D721Med (cell line): ENCODE data around the gene RARA.

Source experiments
- DNase-seq: peaks from one replicate; pipeline ENCODE4 v3.0.0; 2011; ENCODE audit warnings: low spot score; ENCODE audit not compliant: insufficient read length
- FAIRE-seq: peaks from 2 replicates; lab custom pipeline; 2011; peaks lifted over from hg19 to GRCh38; lab: Jason Lieb, UNC
- CTCF ChIP-seq: IDR thresholded peaks from 2 replicates; pipeline ENCODE4 v1.5.1; 2012; ENCODE audit warnings: mild to moderate bottlenecking, control low read depth; ENCODE audit not compliant: insufficient read depth; ENCODE audit errors: missing control alignments

RARA gene

GRCh38 chr17:40340880-40341807 is 32.2 kb downstream of the RARA start:
- DNase-seq = no peak

GRCh38 chr17:40341808-40342503 is 33.0 kb downstream of the RARA start:
- FAIRE-seq = no peak
- DNase-seq = peak; percentile 76
- no peak for TF ChIP-seq CTCF

More at GRCh38 chr17:40340880-40341807, 32.2 kb downstream of the RARA start:
- no peak for FAIRE-seq
- no peak for TF ChIP-seq CTCF

- DNase-seq (no peak), FAIRE-seq (no peak)
- no peak for TF ChIP-seq CTCF
Observed at GRCh38 chr17:40342504-40343218, 33.7 kb downstream of the RARA start.

GRCh38 chr17:40343219-40344119 is 34.5 kb downstream of the RARA start:
- DNase-seq (peak; percentile 79), FAIRE-seq (no peak)
- no peak for TF ChIP-seq CTCF

- FAIRE-seq (no peak), DNase-seq (no peak)
- no peak for TF ChIP-seq CTCF
Observed at GRCh38 chr17:40344421-40345160, 35.6 kb downstream of the RARA start.
